HFFc6 (cell line): Measurements from ENCODE around the gene NMNAT3. TPM values are rescaled to one million over a fixed set of nuclear protein-coding genes. Genes with fewer than 3 reads are reported as not detected.

Source experiments
- DNase-seq: peaks from one replicate; pipeline ENCODE4 v3.0.0-alpha.2; 2018
- H3K27ac Mint-ChIP-seq: 2 replicates; pipeline ENCODE4 v1.8.0; 2020; ENCODE audit warnings: mild to moderate bottlenecking, mixed read lengths
- H3K27me3 Mint-ChIP-seq: 2 replicates; pipeline ENCODE4 v1.8.0; 2021; ENCODE audit warnings: mild to moderate bottlenecking, moderate library complexity, mixed read lengths; ENCODE audit not compliant: insufficient read depth
- H3K36me3 Mint-ChIP-seq: 2 replicates; pipeline ENCODE4 v1.8.0; 2021; ENCODE audit warnings: low read depth, mixed read lengths
- H3K4me1 Mint-ChIP-seq: 2 replicates; pipeline ENCODE4 v1.8.0; 2020; ENCODE audit warnings: low read depth, mixed read lengths
- H3K4me3 Mint-ChIP-seq: 2 replicates; pipeline ENCODE4 v1.8.0; 2020; ENCODE audit warnings: mild to moderate bottlenecking, moderate library complexity, mixed read lengths
- H3K9me3 Mint-ChIP-seq: 2 replicates; pipeline ENCODE4 v1.8.0; 2020; ENCODE audit warnings: mild to moderate bottlenecking, mixed read lengths
- CTCF ChIP-seq: fragments of 200-600 bp; sonication (generic); IDR thresholded peaks from 2 replicates; pipeline ENCODE4 v1.5.0; 2021; ENCODE audit warnings: antibody characterized with exemption, mild to moderate bottlenecking
- total RNA-seq, 6 experiments: library from RNA; stranded (reverse); fragmentation: NEBNext Ultra II Directional; extraction: Animal tissue kit (Norgen Biotek cat#: 25700); gene quantifications; 2 replicates in 1 of 6; 3 replicates in 5 of 6; pipeline ENCODE4 v1.2.3, GENCODE V29; 2021

The NMNAT3 gene
- total RNA-seq, 6 experiments from 2014 or later: 0.02 to 0.05 (median 0.03) TPM; not detected in 2

- TF ChIP-seq CTCF: no peak
- Mint-ChIP-seq H3K9me3 (peaks cover 41% of the 10 kb centered on the region), H3K36me3 (peaks cover 4% of the 10 kb centered on the region; the same call in 1 of the 2 replicates), H3K27me3 (no peaks in the 10 kb centered on the region), H3K4me3 (no peak overlapping the region), H3K27ac (no peak overlapping the region), H3K4me1 (no peaks in the 10 kb centered on the region)
- DNase-seq: no peak
Measured at GRCh38 chr3:139521144-139521543, 156.6 kb downstream of the NMNAT3 start.

- Mint-ChIP-seq H3K27ac (no peak overlapping the region), H3K4me3 (no peak overlapping the region), H3K4me1 (no peaks in the 10 kb centered on the region), H3K36me3 (peaks cover 4% of the 10 kb centered on the region; the same call in 1 of the 2 replicates), H3K27me3 (no peaks in the 10 kb centered on the region), H3K9me3 (peaks cover 41% of the 10 kb centered on the region)
- DNase-seq: no peak
- peak; percentile 13; the same call in 1 of the 2 replicates for TF ChIP-seq CTCF
Measured at GRCh38 chr3:139519998-139520737, 157.6 kb downstream of the NMNAT3 start.

- Mint-ChIP-seq H3K27me3 (no peaks in the 10 kb centered on the region), H3K27ac (no peak overlapping the region), H3K4me1 (no peaks in the 10 kb centered on the region), H3K36me3 (peaks cover 4% of the 10 kb centered on the region; the same call in 1 of the 2 replicates), H3K4me3 (no peak overlapping the region), H3K9me3 (peaks cover 41% of the 10 kb centered on the region)
- no peak for DNase-seq
- TF ChIP-seq CTCF: no peak
Measured at GRCh38 chr3:139518926-139519842, 158.6 kb downstream of the NMNAT3 start.

- Mint-ChIP-seq H3K9me3 (peaks cover 41% of the 10 kb centered on the region), H3K27me3 (no peaks in the 10 kb centered on the region), H3K27ac (no peak overlapping the region), H3K4me1 (no peaks in the 10 kb centered on the region), H3K4me3 (no peak overlapping the region), H3K36me3 (peaks cover 4% of the 10 kb centered on the region; the same call in 1 of the 2 replicates)
- DNase-seq: no peak
- no peak for TF ChIP-seq CTCF
Measured at GRCh38 chr3:139518306-139518705, 159.5 kb downstream of the NMNAT3 start.

GRCh38 chr3:139517321-139518065 is 160.3 kb downstream of the NMNAT3 start:
- Mint-ChIP-seq H3K27ac (no peak overlapping the region), H3K4me3 (no peak overlapping the region), H3K27me3 (no peaks in the 10 kb centered on the region), H3K4me1 (no peaks in the 10 kb centered on the region), H3K36me3 (peaks cover 4% of the 10 kb centered on the region; the same call in 1 of the 2 replicates), H3K9me3 (peaks cover 39% of the 10 kb centered on the region)
- DNase-seq: no peak
- TF ChIP-seq CTCF: no peak
